Measurements from ENCODE around the gene ZSWIM2.
"Not testable (repeated sequence)": the region's sequence is repeated elsewhere in the genome, so short reads cannot be mapped to it uniquely, and the experiment has no call there.

The ZSWIM2 gene, protein sequence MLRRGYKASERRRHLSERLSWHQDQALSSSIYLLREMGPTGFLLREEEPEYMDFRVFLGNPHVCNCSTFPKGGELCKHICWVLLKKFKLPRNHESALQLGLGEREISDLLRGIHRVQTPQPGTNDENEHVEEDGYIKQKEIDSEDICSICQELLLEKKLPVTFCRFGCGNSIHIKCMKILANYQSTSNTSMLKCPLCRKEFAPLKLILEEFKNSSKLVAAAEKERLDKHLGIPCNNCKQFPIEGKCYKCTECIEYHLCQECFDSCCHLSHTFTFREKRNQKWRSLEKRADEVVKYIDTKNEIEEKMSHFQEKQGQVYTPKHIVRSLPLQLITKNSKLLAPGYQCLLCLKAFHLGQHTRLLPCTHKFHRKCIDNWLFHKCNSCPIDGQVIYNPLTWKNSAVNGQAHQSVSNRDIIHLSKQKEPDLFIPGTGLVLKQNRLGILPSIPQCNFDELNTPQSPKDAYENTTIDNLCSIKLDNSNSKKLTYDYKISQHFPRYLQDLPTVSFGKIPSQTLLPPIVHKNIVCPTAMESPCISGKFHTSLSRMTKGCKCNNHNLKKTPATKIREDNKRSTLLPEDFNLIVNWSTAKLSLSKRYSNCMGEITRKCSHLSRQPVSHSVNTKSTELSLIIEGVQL

DNA sequence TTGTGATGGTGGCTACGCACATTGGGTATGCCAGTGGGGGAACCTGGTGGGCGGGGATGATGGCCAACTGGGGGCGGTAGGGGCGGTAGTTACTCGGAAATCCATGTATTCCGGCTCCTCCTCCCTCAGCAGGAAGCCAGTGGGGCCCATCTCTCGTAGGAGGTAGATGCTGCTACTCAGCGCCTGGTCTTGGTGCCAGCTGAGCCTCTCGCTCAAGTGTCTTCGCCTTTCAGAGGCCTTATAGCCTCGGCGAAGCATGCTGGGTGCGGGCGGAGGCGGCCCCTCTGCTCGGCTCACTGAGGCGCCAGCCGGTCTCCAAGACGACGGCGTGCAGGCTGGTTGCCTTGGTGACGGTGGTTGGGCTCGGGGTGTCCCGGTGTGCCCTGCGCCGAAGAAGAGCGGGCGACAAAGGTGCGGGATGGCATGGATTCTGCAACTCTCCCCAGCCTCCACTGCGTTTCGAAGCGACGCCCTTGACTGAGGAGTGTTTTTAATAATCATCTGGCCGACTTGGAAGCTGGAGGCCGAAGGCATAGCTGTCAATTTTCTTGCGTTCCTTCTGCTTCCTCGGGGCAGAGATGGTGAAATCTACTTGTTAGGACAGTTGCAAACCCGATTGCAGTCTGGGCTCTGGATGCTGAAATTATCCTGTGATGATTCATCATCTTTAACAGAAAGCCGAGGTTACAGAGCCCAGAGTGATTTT lies at the start of gene ZSWIM2:
ZSWIM2 (minus strand) TSS at position 298 of the 706 bp plus-strand sequence; CDS start at position 258, 40 bp downstream.
- peak; percentile 17 for DNase-seq (ENCODE audit: low spot score)

DNA sequence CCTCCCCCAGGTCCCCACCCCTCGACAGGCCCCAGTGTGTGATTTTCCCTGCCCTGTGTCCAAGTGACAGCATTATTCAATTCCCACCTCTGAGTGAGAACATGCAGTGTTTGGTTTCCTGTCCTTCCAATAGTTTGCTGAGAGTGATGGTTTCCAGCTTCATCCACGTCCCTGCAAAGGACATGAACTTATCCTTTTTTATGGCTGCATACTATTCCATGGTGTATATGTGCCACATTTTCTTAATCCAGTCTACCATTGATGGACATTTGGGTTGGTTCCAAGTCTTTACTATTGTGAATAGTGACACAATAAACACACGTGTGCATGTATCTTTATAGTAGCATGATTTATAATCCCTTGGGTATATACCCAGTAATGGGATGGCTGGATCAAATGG lies 47.2 kb upstream of the ZSWIM2 start:
- DNase-seq (ENCODE audit: low spot score): not testable (repeated sequence)

GRCh38 chr2:186895451-186895850 lies 46.5 kb upstream of the ZSWIM2 start:
- DNase-seq (ENCODE audit: low spot score): no peak

DNA sequence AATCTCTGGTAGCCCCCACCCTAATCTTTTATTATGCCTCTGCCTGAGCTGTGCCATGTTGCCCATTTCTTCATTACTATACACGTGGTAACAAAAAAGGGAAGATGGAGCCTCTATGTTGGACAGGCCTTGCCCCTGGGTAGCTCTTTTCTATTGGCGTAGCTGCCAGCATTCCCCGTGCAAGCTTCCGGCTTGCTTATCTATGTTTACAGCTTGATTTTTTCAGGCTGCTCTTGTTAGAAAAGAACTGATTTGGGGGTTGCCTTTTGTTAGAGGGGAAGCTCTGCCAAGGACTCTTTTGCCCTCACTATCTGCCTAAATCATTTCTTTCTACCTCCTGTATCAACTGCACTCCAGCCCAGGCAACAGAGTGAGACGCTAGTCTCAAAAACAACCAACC lies 45.5 kb upstream of the ZSWIM2 start:
- no peak for DNase-seq (ENCODE audit: low spot score)

- DNase-seq (ENCODE audit: low spot score): no peak
Measured at GRCh38 chr2:186892821-186893220, 43.9 kb upstream of the ZSWIM2 start.

DNA sequence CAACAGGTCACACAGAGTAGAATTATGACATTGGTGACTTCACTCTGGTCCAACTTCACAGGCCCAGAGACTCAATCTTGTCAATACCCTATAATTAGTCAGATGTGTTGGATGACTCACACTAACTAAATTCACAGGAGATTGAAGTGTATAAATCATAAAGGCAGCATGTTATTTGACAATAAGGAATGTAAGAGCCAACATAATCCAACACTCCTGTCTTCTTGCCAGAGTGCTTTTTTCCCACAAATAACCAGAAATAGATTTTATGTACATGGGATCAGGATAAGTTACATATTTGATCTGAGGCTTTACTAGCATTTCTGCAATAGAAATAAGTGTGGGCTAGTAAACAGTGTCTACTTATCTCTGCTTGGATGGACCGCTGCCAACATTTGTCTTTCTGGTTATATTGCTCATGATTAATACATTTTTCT lies 42.2 kb upstream of the ZSWIM2 start:
- no peak for DNase-seq (ENCODE audit: low spot score)

GRCh38 chr2:186889101-186889879 lies 40.3 kb upstream of the ZSWIM2 start:
- DNase-seq (ENCODE audit: low spot score): no peak

DNA sequence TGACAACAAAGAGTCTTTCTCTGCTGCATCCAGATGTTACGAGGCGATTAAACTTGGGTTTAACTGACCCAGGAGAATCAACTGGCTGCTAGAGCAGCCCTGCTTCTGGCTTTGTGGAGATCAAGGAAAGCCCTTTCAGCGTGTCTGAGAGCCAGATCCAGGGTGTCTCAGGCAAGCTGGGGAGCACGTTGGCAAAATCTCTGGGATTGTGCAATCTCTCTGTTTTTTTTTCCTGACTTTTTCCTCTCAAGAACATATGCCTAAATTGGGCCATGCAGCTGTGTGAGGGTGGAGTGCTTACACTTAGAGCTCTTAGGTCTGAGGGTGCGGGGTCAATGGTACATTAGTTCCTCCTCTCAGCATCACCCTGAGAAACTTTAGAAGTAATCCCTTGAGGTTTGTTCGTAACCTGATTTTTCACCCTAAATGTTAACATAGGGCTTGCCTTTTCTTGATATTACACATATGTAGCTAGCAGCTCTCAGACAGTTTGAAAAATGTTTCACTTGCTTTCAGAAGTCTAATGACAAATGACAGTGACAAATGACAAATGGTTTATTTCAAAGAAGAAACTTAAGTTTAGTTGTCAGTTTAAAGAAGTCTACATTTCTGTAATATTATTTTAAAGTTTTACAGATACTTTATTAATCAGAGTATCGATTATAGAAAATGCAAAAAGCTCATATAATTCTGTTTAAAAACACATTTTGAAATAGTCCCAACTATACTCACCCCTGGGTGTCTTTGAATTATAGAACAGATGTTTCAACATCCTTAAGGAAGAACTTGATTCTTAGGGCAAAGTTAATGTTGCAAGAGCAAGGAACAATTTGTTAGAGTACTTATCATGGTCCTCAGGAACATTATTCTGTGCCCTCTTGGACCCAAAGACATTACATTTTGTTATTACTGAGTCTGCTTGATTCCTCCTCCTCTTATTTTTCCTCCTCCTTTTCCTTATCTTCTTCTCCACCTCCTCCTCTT lies 38.4 kb upstream of the ZSWIM2 start:
- no peak for DNase-seq (ENCODE audit: low spot score)

DNA sequence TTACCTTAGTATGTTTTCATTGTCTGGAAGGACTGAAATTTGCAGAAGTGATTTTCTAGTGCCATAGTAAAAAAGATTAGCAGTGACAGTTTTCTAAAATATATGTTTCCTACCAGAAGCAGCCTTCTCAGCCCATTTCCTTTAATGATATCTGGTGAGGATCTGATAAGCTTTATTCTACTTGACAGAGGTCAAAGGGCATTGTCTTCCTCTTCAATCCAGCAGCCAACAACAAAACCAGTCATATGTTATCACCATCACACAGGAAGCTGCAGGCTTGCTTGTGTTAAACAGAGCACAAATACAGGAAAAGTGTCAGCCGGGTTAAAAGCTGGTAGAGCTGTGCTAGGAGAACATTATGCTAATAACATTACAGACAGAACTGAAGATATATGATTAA lies 35.6 kb upstream of the ZSWIM2 start:
- DNase-seq (ENCODE audit: low spot score): no peak

DNA sequence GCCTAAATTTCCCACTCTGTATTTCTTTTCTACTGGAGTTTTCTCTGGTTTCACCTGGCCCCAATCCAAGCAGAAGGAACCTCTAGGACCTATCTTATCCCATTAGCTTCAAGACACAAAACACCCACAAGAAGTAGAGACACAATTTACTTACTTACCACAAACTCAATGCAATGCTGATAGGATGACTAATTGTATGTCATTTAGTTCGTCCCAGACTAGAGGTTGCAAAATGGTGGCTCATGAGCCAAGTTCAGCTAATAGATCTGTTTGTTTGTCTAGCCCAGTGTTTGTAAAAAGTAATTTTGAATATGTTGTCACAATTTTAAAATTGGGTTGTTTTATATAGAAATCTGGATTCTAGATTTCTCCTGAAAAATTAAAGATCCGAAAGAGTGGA lies 34.7 kb upstream of the ZSWIM2 start:
- DNase-seq (ENCODE audit: low spot score): no peak

GRCh38 chr2:186882511-186883071 lies 33.6 kb upstream of the ZSWIM2 start:
- DNase-seq (ENCODE audit: low spot score): no peak

DNA sequence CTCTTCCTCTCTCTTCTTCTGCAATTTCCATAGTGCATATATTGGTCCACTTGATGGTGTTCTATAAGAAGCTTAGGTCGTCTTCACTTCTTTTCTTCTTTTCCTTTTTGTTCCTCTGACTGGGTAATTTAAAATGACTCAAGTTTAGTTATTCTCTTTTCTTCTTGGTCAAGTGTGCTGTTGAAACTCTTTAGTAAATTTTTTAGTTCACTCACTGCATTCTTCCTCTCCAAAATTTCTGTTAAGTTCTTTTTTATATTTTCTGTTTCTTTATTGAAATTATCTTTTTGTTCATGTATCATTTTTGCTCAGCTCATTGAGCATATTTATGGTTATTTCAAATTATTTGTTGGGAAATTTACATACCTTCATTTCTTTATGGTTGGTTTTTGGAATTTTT lies 32.7 kb upstream of the ZSWIM2 start:
- no peak for DNase-seq (ENCODE audit: low spot score)

DNA sequence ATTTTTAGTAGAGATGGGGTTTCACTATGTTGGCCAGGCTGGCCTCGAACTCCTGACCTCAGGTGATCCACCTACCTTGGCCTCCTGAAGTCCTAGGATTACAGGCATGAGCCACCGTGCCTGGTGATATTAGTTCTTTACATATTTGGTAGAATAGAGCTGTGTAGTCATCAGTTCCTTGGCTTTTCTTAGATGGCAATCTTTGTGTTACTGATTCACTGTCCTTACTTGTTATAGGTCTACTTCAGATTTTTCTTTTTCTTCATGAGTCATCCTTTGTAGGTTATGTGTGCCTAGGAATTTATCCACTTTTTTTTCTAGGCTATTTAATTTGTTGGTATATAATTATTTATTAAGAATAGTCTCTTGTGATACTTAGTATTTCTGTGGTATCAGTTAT lies 30.3 kb upstream of the ZSWIM2 start:
- no peak for DNase-seq (ENCODE audit: low spot score)

DNA sequence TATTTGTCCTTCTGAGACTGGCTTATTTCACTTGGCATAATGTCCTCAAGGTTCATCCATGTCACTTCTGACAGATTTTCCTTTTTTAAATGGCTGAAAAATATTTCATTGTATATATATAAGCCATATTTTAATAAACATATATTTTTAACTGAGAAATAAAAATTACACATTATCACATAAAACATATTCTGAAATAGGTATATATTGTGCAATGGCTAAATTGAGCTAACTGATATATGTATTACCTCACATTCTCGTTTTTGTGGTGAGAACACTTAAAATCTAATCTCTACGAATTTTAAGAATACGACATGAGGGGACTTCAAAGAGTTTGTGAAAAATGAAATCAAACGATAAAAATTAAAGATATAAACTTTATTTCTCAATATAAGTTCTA lies 25.7 kb upstream of the ZSWIM2 start:
- DNase-seq (ENCODE audit: low spot score): no peak

DNA sequence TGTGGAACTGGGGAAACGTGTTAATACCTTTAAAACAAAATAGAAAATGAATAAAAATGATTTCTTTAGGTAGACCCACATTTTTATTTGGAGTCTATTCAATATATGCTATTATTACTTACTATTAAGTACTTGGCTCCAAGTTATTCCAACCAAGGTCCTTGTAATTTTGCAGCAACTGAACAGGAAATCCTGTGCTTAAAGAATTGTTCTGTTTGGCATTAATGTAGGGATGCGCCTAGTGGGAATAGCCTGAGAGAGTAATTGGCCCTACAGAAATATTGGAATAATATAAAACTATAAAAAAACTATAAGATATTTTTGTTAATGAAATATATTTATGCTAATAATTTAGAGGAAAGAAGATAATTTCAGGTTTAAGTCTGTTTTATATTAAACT lies 22.9 kb upstream of the ZSWIM2 start:
- DNase-seq (ENCODE audit: low spot score): no peak

GRCh38 chr2:186868344-186868743 lies 19.4 kb upstream of the ZSWIM2 start:
- DNase-seq (ENCODE audit: low spot score): no peak

DNA sequence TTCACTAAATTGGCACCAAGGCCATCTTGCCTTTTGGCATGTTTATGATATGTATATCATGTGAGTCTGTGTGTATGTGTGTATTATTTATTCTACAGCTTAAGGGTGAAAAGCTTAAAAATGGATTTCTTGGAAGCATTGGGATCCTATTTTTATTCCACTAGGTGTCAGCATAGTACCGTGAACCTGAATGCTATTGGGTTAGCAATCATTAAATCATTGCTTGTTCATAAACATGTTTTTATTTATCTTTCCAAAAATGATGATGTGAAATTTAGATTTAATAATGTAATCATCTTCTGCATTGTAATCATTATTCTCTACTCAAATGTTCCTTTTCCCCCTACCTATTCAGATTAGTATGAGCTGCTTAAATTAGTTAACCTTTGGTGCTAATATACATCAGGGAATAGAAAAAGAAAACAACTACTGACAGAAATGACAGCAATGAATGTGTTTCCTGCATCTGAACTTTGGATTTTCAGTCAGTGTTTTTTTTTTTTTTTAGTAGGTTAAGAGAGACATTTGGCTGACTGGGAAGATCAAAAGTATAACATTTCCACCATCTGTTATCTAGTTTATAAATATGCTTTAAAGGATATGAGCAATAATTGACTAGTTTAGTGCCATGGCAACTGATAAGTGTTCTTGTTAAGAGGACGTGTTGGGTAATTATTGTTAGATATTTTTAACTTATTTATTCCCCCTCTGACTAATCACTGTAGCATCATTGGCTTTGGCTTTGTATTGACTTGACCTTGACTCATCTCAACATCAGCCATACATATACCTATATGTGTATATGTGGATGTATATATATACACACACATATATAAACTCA lies 14.1 kb upstream of the ZSWIM2 start:
- DNase-seq (ENCODE audit: low spot score): peak; percentile 19

- DNase-seq (ENCODE audit: low spot score): no peak
Measured at GRCh38 chr2:186855216-186855615, 6.2 kb upstream of the ZSWIM2 start.

GRCh38 chr2:186853951-186854350 lies 5.0 kb upstream of the ZSWIM2 start:
- DNase-seq (ENCODE audit: low spot score): no peak

DNA sequence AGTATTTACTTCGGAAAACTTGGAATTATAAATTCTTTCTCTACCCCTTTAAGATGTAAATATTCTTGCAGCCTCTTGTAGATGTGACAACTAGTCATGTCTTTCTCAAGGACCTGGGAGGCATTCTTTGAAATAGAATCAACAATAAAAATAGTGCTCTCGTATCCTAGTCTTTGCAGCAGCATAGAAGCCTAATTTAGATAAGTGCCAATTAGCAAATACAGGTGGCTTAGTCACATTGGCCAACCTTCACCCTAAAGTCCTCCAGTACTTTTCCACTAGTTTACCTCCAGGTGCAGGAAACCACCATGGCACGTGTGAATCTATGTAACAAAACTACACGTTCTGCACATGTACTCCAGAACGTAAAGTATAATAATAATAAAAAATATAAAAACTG lies 3.5 kb upstream of the ZSWIM2 start:
- DNase-seq (ENCODE audit: low spot score): no peak

Measured in HuH-7 (cell line).